ENCODE results near the gene SLC9C1. TPM values are rescaled to one million over a fixed set of nuclear protein-coding genes. Genes with fewer than 3 reads are reported as not detected.

The SLC9C1 gene
- total and polyA plus RNA-seq, 2 of the 13 experiments (the other 11 are each of a cell fraction or from before 2014, with no cell fraction given), result not detected

DNA sequence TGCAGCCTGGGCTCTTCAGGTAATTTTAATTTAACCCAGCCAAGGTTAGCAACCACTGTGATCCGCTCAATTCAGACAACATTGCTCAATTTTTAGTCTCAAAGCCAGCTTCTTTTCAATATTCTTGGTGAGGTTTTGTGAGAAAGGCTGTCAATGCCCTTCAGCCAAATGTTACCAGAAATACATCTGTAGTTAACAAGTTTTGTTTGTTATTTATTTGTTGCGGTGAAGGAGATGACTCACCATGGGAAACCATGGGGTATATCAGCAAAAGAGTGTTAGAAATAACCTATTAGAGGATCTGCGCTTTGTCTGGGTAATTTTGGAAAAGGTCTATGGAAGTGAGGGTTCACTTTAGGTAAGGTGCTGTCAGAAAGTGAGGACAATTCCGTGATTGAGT is 5.0 kb downstream of the SLC9C1 start (continued):
- TF ChIP-seq, protein P1, sequence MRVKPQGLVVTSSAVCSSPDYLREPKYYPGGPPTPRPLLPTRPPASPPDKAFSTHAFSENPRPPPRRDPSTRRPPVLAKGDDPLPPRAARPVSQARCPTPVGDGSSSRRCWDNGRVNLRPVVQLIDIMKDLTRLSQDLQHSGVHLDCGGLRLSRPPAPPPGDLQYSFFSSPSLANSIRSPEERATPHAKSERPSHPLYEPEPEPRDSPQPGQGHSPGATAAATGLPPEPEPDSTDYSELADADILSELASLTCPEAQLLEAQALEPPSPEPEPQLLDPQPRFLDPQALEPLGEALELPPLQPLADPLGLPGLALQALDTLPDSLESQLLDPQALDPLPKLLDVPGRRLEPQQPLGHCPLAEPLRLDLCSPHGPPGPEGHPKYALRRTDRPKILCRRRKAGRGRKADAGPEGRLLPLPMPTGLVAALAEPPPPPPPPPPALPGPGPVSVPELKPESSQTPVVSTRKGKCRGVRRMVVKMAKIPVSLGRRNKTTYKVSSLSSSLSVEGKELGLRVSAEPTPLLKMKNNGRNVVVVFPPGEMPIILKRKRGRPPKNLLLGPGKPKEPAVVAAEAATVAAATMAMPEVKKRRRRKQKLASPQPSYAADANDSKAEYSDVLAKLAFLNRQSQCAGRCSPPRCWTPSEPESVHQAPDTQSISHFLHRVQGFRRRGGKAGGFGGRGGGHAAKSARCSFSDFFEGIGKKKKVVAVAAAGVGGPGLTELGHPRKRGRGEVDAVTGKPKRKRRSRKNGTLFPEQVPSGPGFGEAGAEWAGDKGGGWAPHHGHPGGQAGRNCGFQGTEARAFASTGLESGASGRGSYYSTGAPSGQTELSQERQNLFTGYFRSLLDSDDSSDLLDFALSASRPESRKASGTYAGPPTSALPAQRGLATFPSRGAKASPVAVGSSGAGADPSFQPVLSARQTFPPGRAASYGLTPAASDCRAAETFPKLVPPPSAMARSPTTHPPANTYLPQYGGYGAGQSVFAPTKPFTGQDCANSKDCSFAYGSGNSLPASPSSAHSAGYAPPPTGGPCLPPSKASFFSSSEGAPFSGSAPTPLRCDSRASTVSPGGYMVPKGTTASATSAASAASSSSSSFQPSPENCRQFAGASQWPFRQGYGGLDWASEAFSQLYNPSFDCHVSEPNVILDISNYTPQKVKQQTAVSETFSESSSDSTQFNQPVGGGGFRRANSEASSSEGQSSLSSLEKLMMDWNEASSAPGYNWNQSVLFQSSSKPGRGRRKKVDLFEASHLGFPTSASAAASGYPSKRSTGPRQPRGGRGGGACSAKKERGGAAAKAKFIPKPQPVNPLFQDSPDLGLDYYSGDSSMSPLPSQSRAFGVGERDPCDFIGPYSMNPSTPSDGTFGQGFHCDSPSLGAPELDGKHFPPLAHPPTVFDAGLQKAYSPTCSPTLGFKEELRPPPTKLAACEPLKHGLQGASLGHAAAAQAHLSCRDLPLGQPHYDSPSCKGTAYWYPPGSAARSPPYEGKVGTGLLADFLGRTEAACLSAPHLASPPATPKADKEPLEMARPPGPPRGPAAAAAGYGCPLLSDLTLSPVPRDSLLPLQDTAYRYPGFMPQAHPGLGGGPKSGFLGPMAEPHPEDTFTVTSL (CRISPR knock-in tag; IDR thresholded peaks at IDR 0.05; ENCODE audit: borderline replicate concordance), result no peak
- TF ChIP-seq YEATS2 (CRISPR knock-in tag; IDR thresholded peaks at IDR 0.05; ENCODE audit: borderline replicate concordance) (no peak), GATA4 (IDR thresholded peaks at IDR 0.05; ENCODE audit: borderline replicate concordance, low read depth) (no peak)

DNA sequence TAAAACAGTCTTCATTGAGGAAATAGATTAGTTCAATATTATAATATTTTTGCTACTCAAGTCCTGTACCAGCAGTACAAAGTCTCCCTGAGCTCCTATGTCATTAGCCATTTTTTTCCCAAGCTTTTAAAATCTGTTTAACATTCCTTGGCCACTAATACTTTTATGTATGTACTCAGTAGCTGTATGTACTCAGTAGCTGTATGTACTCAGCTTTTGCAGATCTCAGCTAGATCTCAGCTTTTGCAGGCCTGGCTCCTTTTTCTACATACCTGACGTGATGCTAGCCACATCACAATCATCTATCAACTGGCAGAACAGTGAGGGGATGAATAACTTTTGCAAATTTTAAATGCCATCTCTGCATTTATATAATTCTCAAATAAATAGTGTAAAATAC is 13.8 kb downstream of the SLC9C1 start:
- Histone ChIP-seq H3K4me2 (ENCODE audit: low read depth, low read length) (no peak overlapping the region), H4K20me1 (ENCODE audit: insufficient read depth, low read length) (no peaks in the 10 kb centered on the region), H3K4me3 (replicated peaks in 1 of 3; ENCODE audit: insufficient read depth in 1 of 3, low read depth in 2 of 3, low read length in 3 of 3) (no peak overlapping the region), H3K36me3 (replicated peaks in 1 of 2; ENCODE audit: control insufficient read depth in 1 of 2, insufficient read depth in 2 of 2, low read length in 2 of 2) (no peaks in the 10 kb centered on the region), H2AFZ (ENCODE audit: low read length) (no peak overlapping the region), H3K4me1 (ENCODE audit: insufficient read depth, low read length) (no peaks in the 10 kb centered on the region), H3K79me2 (ENCODE audit: insufficient read depth, low read length) (no peaks in the 10 kb centered on the region), H3K9ac (ENCODE audit: insufficient read depth, low read depth, low read length) (no peak overlapping the region), H3K9me3 (ENCODE audit: low read length) (no peaks in the 10 kb centered on the region), H3K27me3 (ENCODE audit: control insufficient read depth in 1 of 2, insufficient read depth in 2 of 2, low read length in 2 of 2) (0 out of 5 replicates have a peak, but pooled peaks cover 0 to 3% of the 10 kb centered on the region in 2 experiments), H3K27ac (ENCODE audit: extremely low read length, insufficient read depth, low read length) (no peak overlapping the region)
- FAIRE-seq (no peak), DNase-seq (ENCODE audit: low spot score) (no peak), ATAC-seq (no peak)
- BruUV-seq (replicated peaks), result no TSS peak
- POLR2A ChIA-PET, result no interaction called here
- WGBS (ENCODE audit: low lambda C conversion rate), result 0% methylated on average over 1 of the region's 1 CpG
- CTCF ChIA-PET (ENCODE audit: low intra/inter-chr PET ratio, low total read pairs), result no interaction called here
- in situ Hi-C loops (cut with HindIII; ENCODE audit: extremely low pct_ligation_motif_present, low pct_unique_long_range_greater_than_20kb) (no loop called here), intact Hi-C loops (cut with micrococcal nuclease; ENCODE audit: unreplicated experiment) (no loop called here)
- no peak for TF ChIP-seq WIZ (CRISPR knock-in tag; IDR thresholded peaks at IDR 0.05)
- TF ChIP-seq, protein P2, sequence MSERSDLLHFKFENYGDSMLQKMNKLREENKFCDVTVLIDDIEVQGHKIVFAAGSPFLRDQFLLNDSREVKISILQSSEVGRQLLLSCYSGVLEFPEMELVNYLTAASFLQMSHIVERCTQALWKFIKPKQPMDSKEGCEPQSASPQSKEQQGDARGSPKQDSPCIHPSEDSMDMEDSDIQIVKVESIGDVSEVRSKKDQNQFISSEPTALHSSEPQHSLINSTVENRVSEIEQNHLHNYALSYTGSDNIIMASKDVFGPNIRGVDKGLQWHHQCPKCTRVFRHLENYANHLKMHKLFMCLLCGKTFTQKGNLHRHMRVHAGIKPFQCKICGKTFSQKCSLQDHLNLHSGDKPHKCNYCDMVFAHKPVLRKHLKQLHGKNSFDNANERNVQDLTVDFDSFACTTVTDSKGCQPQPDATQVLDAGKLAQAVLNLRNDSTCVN (CRISPR knock-in tag; IDR thresholded peaks at IDR 0.05; ENCODE audit: borderline replicate concordance), result no peak
- TF ChIP-seq ZSCAN31 (CRISPR knock-in tag; IDR thresholded peaks at IDR 0.05; ENCODE audit: low read depth), result no peak
- no peak for TF ChIP-seq MAFF (IDR thresholded peaks at IDR 0.05; ENCODE audit: low read depth, low read length)
- TF ChIP-seq ZNF460 (CRISPR knock-in tag; IDR thresholded peaks at IDR 0.05; ENCODE audit: borderline replicate concordance), result no peak
- TF ChIP-seq KAT7 (CRISPR knock-in tag; IDR thresholded peaks at IDR 0.05; ENCODE audit: borderline replicate concordance), result no peak
- no peak for TF ChIP-seq TEAD2 (CRISPR knock-in tag; IDR thresholded peaks at IDR 0.05)
- TF ChIP-seq PRPF4 (IDR thresholded peaks at IDR 0.05; ENCODE audit: low read depth, low read length, poor library complexity, severe bottlenecking), result no peak
- TF ChIP-seq TRAFD1 (CRISPR knock-in tag; IDR thresholded peaks at IDR 0.05; ENCODE audit: borderline replicate concordance), result no peak
- no peak for TF ChIP-seq HOXD1 (CRISPR knock-in tag; IDR thresholded peaks at IDR 0.05)
- no peak for TF ChIP-seq ZNF572 (CRISPR knock-in tag; IDR thresholded peaks at IDR 0.05)
- TF ChIP-seq ZSCAN12 (CRISPR knock-in tag; IDR thresholded peaks at IDR 0.05), result no peak
